ENCODE measurements around the gene SPATA31A6.
"Not testable (repeated sequence)": the region's sequence is repeated elsewhere in the genome, so short reads cannot be mapped to it uniquely, and the experiment has no call there.

DNA sequence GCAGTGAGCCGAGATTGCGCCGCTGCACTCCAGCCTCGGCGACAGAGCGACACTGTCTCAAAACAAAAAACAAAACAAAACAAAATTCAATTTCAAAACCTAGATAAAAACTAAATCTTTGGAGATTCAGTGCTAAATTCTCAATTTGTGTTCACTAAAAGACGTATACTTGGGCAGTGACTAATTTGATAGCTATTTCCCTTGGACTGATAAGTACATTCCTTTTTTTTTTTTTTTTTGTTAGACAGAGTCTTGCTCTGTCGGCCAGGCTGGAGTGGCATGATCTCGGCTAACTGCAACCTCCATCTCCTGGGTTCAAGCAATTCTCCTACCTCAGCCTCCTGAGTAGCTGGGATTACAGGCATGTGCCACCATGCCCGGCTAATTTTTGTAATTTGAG lies 39.8 kb downstream of the SPATA31A6 start:
- not testable (repeated sequence) for TF ChIP-seq CTCF (IDR thresholded peaks at IDR 0.05; ENCODE audit: low read length); EZH2 (IDR thresholded peaks at IDR 0.05; ENCODE audit: borderline replicate concordance, low read length)

All from OCI-LY1 (cell line).